Suppressor macrophage treated with lipopolysaccharide for 1 hour (primary cell): Measurements from ENCODE around the gene PRKCA.

Experiments
- DNase-seq, 3 donors: peaks; one replicate each; pipeline ENCODE4 v3.0.0-alpha.2; 2020 to 2022

Gene PRKCA

DNA sequence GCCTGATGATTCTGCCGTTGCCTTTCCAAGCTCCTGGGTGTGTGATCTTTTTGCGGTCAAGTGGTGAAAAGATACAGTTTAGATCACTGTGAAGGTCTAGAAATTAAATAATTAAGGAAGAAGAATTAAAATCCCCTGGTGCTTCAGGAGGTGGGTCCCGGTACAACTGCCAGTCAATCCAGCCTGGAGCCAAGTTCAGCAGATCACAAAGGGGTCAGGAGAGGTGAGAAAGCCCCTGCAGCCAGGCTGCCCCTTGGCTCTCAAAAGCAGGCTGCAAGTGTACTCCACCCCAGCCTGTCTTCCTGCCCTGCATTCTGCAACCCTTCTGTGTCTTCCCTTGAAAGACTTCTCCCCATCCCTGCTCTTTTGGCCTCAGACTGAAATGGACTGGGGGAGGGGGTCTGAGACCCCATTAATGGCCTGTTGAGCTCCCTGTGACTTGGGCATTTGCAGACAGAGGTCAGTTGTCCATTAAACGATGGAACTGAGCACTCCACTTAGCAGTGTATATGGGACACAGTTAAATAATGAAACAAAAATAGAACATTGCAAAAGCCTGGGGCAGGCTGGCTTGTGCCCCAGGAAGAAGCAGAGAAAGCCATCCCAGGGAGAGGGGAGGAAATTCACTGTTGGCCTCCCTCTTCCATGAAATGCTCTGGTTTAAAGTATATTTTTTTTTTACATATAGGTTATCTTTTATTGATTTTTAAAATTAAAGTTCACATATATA is 547.6 kb downstream of the PRKCA start:
- DNase-seq: no peak

DNA sequence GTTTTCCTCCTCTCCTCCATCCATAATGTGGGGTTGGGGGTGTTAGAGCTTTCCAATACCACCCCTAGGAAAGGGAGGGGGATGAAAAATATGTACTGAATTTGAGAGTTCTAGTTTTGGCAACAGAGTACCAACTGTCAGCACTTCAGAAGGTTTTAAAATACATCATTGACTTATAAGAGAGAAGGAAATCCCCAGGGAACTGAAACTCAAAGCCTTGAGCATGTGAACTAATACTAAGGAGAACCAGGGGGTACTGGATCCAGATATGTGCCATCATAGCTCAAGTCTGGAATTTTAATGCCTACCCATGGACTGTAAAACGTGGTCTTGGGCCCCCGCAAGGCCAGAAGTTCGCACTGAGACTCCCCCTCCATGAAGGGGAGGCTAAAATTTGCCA is 548.3 kb downstream of the PRKCA start:
- DNase-seq: peak; percentile 55 to 60 (median 58)

DNA sequence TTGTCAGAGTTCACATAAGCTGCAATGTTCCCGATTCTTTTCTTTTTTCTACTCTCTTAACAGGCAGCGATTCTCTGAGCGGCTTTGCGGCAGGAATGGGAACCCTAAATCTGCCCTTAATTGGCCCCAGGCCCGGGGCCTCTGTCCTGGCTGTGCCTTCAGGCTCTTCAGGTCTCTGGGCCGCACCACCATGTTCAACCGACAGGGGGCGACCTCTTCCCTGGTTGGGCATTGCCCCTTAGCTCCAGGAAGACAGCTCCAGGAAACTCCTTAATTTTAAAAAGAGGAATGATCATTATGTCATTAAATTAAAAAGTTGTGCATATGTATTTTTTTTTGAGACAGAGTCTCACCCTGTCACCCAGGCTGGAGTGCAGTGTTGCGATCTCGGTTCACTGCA is 552.8 kb downstream of the PRKCA start:
- peak in 2 of 3 donors; percentile 7 to 31 for DNase-seq

DNA sequence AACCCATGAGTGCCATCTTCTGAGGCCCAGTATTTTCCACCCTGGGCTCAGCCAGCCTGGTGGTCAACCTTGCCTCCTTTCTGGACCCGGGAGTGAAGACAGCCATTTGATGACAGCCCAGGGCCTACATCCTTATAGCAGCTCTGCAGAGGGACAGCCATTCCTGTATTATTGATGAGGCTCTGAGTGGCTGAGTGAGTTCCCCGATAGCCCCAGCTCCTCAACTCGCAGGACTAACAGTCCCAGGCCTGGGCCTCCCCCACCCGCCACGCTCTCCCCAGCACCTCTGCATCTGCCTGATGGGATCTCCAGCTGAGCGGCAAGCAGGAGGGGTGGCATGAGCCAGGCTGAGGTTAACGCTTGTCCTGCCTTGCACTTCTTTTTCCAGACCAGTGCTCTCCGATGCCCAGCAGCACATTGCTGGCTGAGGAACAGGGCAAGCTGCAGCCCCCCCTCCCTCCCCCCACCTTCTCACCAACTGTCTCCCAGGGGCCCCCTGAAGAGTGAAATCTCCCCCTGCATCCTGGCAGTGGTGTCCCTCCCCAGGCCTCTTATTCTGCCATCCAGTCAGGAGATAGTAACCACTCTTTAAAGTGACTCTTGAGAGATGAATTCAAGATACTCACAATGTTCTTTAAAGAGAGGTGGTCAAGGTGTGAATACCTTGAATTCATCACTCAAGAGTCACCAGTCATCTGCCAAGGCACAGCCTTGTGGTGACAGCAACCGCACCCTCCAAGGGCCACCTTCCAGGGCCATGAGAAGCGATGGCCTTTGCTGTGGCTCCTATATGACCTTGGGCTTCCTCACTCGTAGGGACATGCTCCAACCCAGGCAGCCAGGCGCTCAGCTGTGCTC is 556.0 kb downstream of the PRKCA start:
- no peak for DNase-seq

DNA sequence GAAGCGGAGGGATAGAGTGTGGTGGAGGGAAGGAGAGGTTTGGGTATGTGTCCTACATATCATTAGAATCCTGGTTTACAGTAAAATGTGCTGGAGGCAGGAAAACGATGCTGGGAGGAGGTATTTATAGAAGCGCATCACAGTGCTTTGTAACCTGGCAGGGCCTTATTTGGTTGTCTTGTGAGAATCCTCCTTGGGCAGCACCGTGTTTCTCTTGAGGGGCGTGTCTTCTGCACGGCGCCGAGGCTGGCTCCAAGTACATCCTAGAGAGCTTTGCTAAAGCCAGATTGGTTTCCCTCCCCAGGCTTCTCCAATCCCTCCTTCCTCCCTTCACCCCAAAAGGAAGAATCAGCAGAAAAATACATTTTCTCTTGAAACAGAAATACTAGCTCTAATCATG is 556.9 kb downstream of the PRKCA start:
- no peak for DNase-seq

DNA sequence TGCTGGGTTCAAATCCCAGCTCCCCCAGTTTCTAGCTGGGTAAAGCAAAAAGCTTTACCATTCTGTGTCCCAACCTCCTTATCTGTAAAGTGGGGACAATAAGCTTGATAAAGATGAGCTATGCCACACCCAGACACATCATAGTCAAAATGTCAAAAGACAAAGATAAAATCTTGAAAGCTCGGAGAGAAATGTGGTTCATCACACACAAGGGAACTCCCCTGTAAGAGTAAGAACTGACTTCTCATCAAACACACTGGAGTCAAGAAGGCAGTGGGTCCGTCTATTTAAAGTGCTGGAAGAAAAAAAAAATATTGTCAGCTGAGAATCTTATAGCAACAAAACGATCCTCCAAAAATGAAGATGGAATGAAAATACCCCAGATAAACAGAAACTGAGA is 557.8 kb downstream of the PRKCA start:
- DNase-seq: no peak
